IPS-NIHi11 (cell line): Measurements from ENCODE around the gene RABGAP1L.
"Not testable (repeated sequence)": the region's sequence is repeated elsewhere in the genome, so short reads cannot be mapped to it uniquely, and the experiment has no call there.

Experiments used
- DNase-seq: peaks from one replicate; pipeline ENCODE4 v3.0.0; 2012; ENCODE audit warnings: mixed read lengths, low spot score

Gene RABGAP1L

GRCh38 chr1:174364996-174365736, 205.8 kb downstream of the RABGAP1L start:
- no peak for DNase-seq

GRCh38 chr1:174366946-174367345, 207.6 kb downstream of the RABGAP1L start:
- no peak for DNase-seq

DNA sequence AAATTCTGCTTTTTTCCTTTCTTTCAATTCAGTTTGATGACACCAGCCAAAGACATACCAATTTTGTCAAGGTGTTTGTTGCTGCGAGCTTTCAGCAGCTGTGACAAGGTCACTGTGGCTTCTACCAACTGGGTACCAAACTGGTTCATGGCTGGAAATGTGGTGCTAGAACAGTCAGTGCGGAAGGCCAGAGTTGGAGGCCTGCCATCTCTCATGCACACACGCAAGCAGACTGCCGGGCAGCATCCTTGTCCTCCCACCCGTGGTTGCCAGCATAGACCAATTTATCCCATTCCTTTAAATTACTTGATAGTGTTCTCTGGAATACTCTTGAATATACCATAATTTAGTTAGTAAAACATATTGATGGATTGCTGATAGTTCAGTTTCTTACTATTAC, 208.6 kb downstream of the RABGAP1L start:
- no peak for DNase-seq

DNA sequence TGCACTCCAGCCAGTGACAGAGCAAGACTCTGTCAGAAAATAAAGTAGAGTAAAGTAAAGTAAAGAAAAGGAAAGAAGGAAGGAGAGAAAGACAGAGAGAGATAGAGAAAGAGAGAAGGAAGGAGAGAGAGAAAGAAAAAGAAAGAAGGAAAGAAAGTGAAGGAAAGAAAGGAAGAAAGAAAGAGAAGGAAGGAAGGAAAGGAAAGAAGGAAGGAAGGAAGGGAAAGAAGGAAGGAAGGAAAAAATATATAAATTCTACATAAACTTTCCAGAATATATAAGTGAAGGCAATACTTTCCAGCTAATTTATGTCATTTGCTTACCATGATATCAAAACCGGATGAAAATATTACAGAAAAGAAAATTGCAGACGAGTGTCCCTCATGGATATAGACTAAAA, 216.7 kb downstream of the RABGAP1L start:
- no peak for DNase-seq

- no peak for DNase-seq
Measured at GRCh38 chr1:174391716-174392115, 232.4 kb downstream of the RABGAP1L start.

DNA sequence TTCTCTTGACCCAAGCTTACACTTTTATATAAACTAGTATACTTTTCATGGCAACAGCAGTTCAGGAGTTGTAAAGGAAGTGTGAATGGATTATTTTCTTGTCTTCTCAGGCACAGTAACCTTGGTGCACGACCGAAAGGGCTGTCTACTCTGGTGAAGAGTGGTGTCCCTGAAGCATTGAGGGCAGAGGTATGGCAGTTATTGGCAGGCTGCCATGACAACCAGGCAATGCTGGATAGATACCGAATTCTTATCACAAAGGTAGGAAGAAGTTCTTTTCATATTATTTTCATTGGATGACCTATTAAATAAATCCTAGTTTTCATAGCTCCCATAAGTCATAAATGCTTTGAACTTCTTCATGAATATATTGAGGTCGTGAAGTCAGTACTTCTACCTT, 234.6 kb downstream of the RABGAP1L start:
- no peak for DNase-seq

- DNase-seq: no peak
Measured at GRCh38 chr1:174397261-174397660, 237.9 kb downstream of the RABGAP1L start.

GRCh38 chr1:174398246-174398645, 238.9 kb downstream of the RABGAP1L start:
- no peak for DNase-seq

DNA sequence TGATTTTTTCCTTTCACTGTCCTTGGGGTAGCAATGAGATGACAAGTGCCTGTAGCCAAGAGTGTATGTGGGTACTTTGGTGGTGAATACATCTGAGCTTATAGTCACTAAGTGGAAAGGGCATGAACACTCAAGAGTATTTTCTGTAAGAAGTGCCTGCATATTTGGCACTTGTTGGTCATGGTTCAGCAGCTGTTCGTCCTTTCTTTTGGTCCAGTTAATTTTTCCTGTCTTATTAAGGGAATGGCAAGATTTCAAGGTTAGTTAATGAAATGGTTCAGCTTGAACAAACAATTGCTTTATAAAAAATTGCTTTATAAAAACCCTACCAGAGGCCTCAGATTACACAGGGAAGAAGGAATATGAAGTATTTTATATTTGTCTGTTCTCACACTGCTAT, 239.9 kb downstream of the RABGAP1L start:
- DNase-seq: no peak

DNA sequence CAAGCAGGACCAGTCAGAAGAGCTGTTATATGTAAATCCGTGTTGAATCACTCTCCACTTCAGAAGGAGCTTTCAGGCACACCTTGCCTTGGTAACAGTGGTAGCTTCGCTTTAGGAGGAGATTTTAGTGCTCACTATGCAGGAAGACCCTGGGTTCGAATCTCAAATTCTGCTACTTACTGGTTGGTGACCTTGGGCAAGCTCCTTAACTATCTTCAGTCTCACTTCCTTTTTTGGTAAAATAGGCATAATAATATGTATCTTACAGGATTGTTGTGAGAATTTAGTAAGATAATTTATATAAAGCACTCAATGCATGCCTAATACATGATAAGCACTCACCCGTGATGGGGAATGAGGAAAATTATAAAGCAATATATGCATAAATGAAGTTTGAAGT, 241.8 kb downstream of the RABGAP1L start:
- no peak for DNase-seq

DNA sequence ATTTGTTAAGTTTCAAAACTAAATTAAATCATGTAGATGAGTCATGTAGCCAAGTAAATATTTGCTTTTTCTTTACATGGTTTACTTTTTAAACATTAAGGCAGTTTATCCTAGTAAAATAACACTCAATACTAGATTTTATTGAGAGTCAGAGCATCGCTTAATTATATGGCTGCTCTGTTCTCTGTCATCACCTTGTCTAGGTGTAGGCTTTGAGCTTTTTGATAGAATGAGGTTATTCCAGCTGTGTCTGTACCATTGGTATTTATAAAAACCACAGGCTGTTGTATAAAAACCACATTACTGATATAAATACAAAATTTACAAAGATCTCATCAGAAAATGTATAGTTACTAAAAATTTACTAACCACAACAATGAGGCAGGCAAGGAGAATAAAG, 245.9 kb downstream of the RABGAP1L start:
- DNase-seq: no peak

DNA sequence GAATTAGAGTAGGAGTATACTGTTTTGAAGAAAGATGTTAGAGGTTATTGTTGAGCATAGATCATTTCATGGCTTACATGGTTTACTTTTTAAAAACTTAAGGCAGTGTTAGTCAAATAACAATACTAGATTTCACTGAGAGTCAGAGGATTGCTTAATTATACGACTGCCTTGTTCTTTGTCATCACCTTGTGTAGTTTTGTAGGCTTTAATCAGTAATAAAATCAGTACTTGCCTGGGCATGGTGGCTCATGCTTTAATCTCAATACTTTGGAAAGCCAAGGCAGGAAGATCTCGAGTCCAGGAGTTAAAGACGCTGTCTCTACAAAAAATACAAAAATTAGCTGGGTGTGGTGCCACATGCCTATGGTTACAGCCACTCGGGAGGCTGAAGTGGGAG, 247.1 kb downstream of the RABGAP1L start:
- no peak for DNase-seq

- DNase-seq: no peak
Measured at GRCh38 chr1:174407665-174408064, 248.3 kb downstream of the RABGAP1L start.

DNA sequence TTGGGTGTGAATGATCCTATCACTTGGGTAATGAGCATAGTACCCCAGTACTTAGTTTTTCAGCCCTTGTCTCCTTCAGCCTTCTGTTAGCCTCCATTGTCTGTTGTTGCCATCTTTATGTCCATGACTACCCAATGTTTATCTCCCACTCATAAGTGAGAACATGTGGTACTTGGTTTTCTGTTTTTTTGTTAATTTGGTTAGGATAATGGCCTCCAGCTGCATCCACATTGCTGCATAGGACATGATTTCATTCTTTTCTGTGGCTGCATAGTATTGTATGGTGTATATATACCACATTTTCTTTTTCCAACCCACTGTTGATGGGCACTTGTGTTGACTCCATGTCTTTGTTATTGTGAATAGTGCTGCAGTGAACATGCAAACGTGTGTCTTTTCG, 248.8 kb downstream of the RABGAP1L start:
- DNase-seq: no peak

GRCh38 chr1:174409801-174410200, 250.5 kb downstream of the RABGAP1L start:
- DNase-seq: not testable (repeated sequence)

DNA sequence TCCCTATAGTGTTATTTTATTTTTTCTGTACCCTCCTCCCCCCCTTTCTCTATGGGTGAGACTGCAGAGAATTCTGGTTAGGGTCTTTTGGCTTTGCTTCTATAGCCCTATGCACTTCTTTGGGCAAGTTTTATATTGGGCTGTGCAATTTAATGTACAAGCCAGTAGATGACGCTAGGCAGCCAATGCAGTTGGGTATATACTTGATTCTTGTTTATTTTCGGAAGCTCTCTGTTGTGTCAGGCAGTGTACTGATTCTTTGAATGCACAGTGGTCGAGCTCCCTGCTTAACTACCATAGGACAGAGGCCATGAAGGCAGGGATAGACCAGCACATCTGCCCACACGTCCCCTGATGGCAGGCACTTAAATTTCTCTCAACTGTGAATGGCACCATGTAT, 254.3 kb downstream of the RABGAP1L start:
- peak; percentile 22 for DNase-seq

- no peak for DNase-seq
Measured at GRCh38 chr1:174414203-174414602, 254.9 kb downstream of the RABGAP1L start.

DNA sequence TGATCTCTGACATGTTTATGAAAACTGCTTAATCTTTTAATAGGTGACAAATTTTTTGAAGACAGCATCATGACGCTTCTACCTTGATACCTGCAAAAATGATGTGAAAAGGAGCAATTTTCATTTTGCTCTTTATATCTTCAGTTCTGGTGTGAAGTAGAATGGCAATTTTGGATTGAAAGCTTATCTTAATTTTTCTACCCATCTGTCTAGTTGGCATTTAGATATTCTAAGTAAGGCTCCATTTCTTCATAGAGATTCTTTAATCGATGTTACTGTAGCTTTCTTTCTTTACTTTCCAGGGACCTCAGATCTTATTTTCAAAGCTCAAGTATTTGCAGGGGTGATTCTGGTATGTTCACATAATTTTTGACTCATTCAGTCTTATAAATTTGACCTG, 256.2 kb downstream of the RABGAP1L start:
- DNase-seq: no peak

DNA sequence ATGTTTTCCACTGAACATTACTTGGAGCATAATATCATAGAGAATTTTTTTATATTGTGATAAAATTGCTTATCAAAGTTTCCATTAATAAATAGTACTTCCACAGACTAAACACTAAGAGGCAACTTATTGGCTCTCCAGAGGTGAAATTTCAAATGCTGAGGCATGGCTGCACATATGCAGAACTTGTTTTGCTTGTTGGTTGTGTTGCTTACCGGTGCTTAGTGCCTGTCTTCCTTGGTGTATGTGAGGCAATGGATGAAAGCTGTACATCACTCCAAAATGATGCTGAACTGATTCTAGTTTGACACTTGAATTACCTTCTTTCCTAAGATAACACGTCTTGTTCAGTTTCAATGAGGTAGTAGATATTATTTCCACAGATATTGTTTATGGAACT, 258.6 kb downstream of the RABGAP1L start:
- DNase-seq: no peak

DNA sequence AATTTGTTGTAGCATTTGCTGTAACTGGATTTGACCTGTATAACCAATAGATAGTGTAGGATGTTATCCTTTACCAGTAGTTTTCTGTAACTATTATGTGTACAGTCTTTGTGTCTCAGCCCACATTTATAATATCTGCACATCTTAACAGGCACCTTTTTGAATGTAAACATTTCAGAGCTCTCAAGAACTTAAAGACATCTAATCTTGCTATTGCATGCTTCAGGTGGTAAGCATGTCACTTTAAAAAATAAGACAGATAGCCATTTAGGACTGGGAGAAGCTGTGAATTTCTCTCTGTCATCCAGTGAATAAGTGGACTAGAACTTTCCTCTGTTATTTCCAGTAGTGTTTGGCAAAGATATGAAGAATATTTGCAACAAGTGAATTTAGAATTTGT, 265.8 kb downstream of the RABGAP1L start:
- DNase-seq: no peak

DNA sequence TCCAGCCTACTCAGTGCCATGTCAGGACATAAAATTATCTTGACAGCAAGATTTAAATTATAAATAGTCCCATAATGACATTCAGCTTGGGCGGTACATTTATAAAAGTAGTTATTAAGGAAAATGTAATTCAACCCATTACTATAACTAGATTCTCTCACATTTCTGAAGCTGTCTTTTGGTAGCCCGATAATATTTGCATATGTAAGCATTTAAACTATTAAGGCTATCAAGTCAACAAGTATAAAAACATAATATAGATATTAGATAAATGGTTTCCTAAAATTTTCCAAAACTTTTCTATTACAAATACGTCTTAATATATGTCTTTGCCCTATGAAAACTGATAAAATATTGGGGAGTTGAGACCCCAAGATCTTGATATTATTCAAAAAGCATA, 266.8 kb downstream of the RABGAP1L start:
- DNase-seq: no peak

DNA sequence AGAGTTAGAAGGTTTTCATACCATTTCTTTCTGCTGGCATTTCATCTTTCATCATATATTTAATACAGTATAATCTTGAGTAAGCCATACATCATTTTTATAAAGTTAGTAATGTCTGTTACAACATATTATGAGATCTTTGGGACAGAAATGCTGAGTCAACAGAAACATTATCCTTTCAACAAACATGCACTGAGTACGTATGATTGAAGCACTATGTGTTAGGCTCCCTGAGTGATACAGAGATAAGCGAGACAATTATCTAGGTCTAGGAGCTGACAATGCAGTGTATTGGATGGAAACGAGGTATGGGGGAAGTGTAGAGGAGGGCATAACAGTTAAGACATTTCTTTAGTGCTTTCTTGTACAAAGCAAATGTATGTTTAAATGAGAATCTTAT, 268.7 kb downstream of the RABGAP1L start:
- no peak for DNase-seq

DNA sequence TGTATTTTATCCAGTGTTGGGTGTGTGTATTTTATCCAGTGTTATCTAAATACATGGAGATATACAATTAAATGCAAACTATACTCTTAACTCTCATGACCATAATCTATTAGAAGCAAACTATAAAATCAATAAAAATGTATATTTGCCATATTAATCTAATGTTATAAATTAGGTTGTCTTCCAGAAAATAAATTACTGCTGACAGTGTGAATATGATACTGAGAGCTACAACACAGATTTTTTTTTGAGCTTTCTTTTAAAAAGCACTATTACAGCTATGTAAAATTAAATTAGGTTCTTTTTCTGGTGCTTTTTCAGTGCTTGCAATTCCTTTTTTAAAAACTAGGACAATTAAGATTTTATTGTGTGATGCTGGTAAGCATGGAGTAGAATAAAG, 269.4 kb downstream of the RABGAP1L start:
- DNase-seq: no peak

DNA sequence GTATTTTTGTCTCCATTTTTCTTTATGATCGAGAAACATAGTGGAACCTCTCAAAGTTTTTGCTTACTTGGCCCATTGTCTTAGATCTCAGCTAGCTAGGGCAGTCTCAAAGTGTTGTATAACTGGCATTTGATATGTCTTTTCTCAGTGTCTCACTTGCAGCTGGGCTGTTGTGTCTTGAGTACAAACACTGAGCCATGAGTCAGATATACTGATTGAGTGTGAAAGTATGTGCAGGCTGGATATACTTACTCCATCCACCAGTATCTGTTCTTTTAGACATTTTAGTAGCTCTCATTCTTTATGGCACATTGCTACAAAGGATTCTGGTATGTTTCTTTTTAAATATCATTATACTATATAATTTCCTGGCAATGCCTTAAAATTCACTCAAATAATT, 274.1 kb downstream of the RABGAP1L start:
- DNase-seq: no peak

DNA sequence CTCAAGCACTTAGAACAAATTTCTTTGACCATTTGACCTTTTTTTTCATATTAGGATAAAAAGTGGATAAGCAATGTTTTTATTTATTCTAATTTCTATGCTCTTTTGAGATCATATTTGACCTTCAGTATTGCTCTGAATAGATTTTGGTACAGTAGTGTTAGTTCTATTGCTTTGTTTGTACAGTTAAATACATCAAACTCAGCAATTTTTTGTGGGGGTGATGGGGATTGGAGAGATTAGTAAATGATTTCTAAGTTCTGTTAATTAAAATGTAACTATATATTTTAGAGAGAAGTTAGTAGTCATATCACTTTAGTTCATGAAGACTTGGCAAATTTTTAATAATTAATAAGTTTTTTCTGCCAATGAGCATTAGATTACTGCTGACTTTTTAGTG, 286.0 kb downstream of the RABGAP1L start:
- no peak for DNase-seq
